HG02571 (cell line): ENCODE data around the gene SLC18A3.

Experiments
- ATAC-seq: cut with Tn5 transposase; IDR thresholded peaks from one replicate; pipeline ENCODE4 v1.9.1; 2021; ENCODE audit warnings: mild to moderate bottlenecking, moderate library complexity; ENCODE audit not compliant: unreplicated experiment

SLC18A3 gene

DNA sequence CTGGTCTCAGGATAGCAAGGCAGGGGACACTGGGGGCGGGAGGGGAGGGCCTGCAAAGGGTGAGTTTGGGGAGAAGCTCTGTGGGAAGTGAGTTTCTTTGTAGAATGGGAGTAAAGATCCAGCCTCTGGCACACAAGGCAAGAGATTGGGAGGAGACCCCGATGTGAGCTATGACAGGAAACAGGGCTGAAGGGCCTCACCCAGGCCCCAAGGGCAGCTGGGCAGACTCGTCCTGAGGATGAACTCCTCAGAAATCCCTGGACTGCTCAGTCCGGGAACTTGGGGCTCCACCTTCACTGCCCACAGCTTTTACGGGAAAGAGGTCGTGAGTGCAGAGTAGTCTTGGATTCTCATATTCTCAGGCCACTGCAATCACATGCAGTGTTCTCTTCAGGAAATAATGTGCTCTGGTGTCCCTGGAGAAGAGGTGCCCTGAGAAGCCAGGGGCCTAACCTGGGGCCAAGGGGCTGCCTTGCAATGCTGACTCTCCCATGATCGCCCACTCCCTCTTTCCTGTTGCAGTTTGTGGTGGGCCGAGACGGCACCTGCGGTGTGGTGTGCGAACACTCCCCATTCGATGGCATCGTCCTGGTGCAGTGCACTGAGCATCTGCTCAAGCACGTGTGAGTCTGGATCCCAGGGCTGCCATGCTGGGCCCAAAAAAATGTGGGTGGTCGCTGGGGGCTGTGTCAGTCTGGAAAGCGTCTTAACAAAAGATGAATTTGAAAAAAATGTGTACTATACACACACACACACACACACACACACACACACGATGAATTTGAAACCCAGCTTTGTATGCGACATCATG lies 38.1 kb downstream of the SLC18A3 start:
- no peak for ATAC-seq

DNA sequence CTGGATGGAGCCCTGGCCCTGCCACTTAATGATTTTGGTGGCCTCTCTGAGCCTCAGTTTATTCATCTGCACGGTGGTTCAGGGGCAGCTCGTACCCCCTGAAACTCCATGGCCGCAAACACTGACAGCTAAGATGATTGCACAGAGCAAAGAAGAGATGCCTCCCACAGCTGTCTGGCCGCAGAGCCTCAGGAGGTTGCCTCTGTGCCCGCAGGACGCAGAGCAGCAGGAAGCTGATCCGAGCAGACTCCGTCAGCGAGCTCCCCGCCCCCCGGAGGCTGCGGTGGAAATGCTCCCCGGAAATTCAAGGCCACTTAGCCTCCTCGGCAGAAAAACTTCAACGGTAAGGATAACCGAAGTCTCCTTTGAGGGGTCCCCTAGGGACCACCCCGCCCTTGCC lies 39.2 kb downstream of the SLC18A3 start:
- ATAC-seq = no peak

GRCh38 chr10:49649936-49650723 lies 40.0 kb downstream of the SLC18A3 start:
- no peak for ATAC-seq

DNA sequence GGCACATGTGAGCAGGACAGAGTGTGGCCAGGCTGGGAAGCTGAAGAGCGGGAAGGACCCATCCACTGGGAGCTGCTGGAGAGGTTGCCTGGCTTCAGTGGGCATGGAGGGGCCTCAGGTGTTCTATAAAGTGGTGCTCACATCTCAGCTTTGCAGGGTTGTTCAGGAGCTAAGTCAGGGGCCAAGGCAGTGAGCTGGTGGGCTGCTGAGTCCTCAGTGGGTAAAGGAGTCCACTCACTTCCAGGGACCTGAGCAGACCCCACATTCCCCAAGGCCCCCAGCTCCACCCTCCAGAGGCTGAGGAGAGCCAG lies 40.6 kb downstream of the SLC18A3 start:
- no peak for ATAC-seq

DNA sequence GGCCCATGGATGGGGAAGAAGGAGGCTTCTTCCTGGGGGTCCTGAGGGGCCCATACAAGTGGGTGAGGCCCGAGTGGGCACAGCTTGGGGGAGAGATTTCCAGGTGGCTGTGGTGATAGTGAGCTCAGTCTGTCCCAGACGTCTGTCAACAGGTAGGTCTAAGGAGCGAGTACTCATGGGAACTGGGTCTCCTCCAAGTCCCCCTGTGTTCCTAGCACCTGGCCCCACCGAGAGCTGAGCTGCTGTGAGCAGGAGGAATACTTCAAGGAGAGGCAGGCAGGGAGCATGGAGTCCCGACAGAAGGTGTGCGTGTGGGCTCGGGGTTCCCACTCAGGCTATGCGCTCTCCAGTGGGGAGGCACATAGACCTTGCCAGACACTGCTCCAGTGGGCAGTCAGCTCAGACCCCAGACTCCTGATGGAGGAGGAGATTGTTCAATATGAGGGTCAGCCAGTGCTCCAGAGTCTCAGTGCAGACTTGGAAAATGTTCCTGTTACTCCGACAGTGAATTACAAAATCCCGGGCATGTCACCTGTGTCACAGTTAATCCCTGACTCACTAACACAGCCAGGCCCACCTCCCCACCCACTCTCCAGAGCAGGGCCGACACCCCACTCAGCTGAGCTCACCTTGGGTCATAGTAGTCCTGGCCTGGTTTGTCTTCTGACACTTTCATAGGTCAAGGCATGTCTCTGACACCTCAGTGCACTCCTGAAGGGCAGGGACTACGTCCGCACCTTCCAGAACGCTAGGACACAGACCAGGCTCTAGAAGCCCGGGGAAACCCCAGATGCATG lies 41.1 kb downstream of the SLC18A3 start:
- no peak for ATAC-seq

DNA sequence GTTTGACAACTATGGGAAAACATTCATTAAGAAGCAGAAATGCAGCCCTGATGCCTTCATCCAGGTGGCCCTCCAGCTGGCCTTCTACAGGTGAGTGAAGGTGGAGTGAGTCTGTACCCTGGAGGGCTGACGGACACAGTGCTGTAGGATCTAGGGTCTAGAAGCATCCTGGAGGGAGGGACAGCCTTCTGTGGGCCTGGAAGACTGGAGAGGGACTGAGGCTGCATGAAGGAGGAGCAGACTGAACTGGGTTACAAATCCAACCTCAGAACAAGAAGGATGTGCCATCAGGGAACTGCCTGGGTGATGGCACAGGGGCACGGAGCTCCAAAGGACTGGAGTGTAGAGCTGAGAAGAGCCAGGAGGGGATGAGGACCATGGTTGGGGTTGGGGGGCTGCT lies 41.8 kb downstream of the SLC18A3 start:
- no peak for ATAC-seq

DNA sequence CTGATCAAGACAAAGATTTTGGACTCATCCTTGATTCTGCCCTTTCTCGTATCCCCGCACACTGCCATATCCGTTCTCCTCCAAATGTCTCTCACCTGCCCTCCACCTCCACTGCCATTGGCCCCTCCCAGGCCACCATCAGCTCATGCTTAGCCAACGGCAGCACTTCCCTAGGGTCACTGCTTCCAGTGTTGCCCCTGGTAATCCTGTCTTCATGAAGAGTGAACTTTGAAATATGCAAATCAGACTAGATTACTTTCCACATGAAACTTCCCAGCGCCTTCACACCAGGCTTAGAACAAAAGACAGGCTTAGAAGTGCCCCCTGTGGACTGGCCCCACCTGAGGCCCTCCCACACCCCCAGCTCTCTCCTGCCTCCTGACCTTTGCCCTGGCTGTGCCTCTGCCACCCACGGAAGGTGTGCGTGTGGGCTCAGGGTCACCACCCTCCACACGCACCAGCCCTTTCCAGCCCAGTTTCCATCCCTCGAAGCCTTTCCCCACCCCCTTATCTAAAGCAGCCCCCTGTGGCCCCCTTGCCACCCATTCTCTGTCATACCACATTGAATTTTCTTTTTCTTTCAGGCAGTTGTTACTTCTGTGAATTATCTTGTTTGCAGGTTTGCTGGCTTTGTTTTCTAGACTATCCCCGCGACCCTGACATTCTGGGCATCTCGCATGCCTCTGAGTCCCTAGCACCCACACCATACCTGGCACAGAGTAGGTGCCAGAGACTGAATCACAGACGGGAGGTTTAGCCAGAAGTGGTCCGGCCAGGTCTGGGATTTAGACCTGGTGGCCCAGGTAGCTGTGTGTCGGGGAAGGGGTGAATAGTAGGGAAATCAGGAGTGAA lies 42.5 kb downstream of the SLC18A3 start:
- ATAC-seq = no peak

- no peak for ATAC-seq
Observed at GRCh38 chr10:49653273-49653929, 43.3 kb downstream of the SLC18A3 start.

DNA sequence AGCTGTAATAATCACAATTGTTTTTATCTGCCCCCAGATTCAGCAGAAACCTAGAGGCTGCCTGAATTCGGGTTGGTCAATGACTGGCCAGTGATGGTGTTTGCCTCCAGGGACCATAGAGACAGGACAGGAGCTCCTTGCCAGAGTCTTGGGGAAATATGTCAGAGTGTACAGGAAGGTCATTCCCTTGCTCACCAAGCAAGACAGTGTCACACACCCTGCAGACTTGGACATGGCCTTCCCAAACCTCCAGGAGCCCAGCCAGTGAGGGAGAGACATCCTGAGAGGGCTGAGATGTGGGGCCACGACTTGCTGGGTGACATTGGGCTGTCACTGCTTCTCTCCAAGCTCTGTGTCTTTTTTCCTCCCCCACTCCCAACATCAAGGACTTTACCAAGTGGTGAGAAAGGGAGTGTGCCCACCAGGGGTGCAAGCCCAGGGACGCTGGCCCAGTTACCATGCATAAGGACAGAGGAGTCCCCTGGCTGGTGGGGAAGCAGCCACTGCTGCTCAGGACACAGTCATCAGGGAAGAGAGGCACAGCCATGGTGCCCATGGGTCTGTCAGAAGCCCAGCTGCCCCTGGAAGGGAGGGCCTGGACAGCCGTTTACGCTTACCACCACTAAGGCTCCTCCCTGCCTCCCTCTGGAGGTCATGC lies 44.1 kb downstream of the SLC18A3 start:
- no peak for ATAC-seq

DNA sequence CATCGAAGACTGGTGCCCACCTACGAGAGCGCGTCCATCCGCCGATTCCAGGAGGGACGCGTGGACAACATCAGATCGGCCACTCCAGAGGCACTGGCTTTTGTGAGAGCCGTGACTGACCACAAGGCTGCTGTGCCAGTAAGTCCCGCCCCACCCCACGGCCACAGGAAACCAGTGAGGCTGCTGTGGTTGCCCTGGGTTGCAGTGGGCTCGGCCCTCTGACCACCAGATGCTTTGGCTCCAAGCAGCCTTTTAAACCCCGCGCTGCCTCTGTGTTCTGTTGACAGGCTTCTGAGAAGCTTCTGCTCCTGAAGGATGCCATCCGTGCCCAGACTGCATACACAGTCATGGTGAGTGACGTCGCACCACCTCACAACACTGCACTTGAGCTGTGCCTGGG lies 45.0 kb downstream of the SLC18A3 start:
- ATAC-seq = no peak

GRCh38 chr10:49656845-49657493 lies 46.9 kb downstream of the SLC18A3 start:
- no peak for ATAC-seq

GRCh38 chr10:49657606-49658005 lies 47.5 kb downstream of the SLC18A3 start:
- no peak for ATAC-seq

DNA sequence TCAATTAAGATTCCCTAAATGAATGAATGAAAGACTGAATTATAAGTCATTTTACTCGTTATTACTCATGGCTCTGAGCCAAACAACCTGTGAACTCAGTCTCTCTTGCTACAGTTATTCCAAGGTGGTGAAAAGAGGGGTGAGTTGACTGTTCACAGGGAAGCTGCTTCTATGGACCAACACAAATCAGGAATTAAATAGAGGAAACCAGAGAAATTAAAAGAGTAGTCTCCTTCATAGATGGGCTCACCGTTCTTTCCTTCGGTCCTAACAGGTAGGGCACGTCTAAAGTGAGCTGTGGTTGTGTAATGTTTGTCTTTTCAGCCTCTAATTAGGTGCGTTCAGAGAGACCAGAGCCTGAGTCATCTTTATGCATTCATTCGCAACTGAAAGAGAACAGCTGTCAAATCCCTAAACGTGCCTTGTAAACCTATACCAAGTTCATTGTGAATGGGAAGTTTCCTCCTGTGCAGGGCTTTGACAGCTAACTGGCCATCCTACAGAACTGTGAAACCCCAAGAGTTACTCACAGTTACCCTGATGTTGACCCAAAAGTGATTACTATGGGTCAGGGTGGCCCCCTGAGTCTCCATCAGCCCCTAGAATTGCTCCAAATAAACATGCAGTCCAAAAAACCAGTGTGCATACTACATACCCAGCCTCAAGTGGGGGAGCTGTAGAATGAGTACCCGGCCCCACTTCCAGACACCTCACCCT lies 51.2 kb downstream of the SLC18A3 start:
- no peak for ATAC-seq
